Measurements from ENCODE around the gene ALDH9A1.
"Not testable (repeated sequence)": the region's sequence is repeated elsewhere in the genome, so short reads cannot be mapped to it uniquely, and the experiment has no call there.

Gene ALDH9A1

DNA sequence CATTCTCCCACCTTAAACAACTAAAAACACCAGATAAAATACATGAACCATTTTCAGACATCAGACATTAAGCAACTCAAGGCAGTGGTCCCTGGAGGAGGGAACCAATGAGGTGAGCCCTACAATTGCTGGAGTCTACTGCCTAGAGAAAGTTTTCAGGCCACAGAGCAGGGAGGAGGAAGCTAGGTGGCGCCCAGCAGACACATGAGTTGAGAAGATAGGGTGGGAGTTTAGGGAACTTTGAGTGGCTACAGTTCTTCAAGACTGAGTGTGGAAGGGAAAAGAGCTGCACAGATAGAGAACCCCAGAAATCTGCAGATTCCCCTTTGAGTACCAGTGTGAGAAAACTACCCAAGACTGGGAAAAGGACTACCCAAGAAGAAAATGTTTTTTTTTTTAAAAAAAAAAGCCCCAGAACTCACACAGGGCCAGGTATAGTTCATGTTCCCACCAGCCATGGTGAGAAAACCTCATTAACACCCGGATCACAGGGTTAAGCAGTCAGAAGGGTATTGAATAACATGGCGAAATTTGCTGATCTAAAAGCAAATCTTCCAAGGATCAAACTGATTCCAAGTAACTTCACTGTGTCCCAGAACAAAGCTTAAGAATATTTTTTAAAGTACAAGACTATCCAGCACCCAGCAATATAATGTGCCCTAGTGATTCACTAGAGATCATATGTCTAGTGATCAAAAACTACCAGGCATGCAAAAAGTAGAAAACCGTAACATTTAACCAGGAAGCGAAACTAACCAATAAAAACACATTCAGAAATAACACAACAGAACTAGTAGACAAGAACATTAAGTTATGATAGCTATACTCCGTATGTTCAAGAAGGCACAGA, 12.0 kb downstream of the ALDH9A1 start:
- no peak for DNase-seq

DNA sequence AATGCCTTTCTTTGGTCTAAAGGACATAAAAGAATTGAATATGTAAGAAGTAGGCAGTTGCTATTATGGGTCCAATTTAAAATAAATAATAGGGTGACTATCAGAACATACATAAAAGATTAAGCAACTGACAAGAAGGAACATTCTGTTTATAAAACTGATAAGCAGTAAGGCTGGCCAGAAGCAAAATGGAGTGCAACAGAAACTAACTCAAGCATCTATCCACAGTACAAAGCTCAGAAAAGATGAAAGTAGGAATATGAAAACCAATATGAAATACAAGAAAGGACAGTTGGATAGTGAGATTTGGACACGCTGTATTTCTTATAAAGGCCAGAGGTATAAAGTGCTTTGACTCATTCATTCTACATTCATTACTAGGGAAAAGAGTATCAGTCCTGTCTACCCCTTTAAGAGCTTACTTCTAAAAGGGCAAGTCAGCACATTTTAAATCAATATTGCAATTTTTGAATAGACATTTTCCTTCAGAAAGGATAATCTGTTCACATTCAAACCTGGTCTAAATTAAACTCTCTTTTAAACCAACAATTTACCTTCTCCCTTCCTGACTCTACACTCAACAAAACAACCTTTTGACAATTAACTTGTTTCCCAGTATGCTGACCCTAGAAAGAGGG, 14.4 kb downstream of the ALDH9A1 start:
- no peak for DNase-seq

DNA sequence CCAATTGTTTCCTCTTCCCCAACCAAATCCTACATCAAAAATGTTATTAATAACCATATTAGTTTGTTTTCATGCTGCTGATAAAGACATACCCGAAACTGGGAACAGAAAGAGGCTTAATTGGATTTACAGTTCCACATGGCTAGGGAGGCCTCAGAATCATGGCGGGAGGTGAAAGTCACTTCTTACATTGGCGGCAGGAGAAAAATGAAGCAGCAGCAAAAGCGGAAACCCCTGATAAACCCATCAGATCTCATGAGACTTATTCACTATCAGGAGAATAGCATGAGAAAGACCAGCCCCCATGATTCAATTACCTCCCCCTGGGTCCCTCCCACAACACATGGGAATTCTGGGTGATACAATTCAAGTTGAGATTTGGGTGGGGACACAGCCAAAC, 17.6 kb downstream of the ALDH9A1 start:
- not testable (repeated sequence) for DNase-seq

DNA sequence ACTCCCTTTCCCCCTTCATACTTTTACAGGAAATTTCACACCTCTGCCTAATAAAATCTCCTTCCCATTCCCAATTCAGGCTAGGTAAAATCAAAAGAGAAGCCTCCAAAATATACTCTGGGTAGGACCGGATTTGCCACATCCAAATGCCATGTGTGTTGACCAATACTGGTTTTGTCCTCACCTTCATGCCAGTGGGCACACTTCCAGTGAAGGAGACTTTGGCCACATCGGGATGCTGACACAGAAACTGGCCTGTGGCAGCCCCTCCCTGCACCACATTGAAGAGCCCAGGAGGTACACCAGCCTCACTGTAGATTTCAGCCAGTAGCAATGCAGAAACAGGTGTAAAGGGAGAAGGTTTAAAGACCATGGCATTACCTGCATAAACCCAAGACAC, 18.1 kb downstream of the ALDH9A1 start:
- no peak for DNase-seq

DNA sequence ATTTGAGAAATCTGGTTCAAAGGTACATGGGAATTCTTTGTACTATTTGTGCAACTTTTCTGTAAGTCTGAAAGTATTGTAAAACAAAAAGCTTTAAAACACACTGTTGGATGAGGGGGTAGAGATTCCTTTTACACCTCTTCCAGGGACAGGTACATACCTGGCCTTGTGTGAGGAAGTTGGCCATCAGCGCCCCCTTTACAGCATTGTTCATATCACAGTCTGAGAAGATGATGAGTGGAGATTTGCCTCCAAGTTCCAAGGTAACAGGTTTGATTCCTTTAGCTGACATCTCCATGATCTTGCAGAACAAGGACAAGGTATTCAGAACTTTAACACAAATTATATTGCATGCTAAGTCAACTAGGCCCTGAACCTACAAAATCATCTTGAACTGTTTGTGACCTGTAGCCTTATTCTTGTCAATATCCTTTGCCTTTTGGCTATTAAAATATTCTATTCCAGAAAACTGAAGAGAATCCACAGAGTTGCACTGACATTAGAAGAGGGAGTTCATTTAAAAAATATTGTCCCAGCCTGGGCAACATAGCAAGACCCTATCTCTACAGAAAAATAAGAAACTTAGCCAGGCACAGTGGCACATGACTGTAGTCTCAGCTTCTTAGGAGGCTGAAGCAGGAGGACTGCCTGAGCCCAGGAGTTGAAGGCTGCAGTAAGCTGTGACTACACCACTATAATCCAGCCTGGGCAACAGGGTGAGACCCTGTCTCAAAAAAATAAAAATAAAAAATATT, 18.9 kb downstream of the ALDH9A1 start:
- DNase-seq: no peak

DNA sequence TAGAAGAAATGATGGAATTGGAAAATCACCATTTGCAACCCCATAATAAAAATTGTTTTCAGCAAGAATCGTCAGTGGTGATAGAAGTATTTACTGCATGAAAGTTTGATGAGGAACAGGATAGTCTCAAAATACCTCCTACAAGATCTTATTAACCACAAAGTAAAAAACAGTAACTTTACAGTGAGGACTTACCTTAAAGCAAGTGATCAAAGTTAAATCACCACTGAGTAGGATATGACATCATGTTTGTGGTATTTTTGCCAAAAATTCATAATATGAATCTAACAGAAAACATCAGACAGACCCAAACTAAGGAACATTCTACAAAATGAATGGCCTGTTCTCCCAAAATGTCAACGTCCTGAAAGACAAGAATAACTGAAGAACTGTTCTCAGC, 19.9 kb downstream of the ALDH9A1 start:
- DNase-seq: no peak

DNA sequence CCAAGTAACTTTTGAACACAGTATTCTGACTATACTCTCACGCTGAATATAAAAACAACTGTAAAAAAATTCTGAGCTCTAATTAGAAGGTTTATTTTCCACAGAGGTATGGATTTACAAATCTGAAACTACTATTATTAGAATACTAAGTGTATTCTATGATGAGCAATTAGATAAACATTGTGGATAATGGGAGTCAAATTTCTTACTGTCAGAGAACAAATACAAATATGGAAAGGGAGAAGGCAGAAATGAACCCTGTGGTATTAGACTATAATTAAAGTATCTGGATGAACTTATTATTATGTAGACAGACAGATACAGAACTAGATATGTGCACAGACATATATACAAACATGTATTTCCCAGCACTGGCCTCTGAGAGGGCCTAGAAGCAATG, 22.6 kb downstream of the ALDH9A1 start:
- DNase-seq: no peak

DNA sequence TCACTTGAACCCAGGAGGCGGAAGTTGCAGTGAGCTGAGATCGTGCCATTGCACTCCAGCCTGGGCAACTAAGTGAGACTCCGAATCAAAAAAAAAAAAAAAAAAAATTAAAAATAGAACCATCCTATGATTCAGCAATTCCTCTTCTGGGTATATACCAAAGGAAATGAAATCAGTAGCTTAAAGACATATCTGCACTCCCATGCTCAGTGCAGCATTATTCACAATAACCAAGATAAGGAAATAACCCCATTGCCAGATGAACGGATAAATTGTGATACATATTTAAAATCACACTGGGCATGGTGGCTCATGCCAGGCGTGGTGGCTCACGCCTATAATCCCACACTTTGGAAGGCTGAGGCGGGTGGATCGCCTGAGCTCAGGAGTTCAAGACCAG, 23.8 kb downstream of the ALDH9A1 start:
- no peak for DNase-seq

DNA sequence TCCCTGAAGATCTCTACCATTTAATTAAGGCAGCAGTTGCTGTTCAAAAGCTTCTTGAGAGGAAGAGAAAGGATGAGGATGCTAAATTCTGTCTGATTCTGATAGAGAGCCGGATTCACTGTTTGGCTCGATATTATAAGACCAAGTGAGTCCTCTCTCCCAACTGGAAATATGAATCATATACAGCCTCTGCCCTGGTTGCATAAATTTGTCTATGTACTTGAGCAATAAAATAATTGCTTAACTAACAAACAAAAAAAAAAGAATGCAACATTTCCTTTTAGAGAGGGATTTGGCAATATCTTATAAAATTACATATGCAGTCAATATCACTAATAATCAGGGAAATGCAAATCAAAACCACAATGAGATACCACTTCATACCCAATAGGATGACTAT, 26.8 kb downstream of the ALDH9A1 start:
- DNase-seq: no peak

DNA sequence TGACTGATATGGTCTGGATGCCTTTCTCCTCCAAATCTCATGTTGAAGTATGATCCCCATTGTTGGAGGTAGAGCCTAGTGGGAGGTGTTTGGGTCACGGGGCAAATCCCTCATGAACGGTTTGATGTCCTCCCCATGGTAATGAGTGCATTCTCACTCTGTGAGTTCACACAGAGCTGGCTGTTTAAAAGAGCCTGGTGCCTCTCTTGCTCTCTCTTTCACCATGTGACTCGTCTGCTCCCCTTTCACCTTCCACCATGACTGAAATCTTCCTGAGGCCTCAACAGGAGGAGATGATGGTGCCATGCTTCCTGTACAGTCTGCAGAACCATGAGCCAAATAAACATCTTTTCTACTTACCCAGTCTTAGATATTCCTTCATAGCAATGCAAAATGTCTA, 30.2 kb downstream of the ALDH9A1 start:
- no peak for DNase-seq

DNA sequence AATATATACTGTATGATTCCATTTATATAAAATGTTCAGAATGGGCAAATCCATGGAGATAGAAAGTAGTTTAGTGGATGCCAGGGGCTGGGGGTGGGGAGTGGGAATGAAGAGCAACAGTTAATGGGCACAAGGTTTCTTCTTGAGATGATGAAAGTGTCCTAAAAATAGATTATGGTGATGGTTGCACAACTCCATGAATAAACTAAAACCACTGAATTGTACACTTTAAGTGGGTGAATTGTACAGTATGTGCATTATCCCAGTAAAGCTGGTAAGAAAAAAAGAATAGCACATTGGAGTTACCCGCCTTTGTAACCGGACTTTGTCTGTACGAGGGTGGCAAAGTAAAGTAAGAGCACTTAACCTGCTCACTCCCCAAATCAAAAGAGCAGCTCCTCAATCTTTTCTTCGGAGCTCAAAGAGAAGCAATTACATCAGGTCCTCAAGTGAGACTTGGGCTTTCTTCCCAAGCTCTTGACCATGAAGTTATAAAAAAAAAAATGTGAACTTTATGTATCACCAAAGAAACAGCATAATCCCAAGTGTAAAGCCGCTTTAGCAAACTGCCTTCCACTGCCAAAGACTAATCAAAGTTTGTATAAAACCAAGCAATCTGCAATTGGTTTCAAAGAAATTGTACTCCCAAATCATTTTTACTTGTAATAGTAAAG, 32.1 kb downstream of the ALDH9A1 start:
- DNase-seq: no peak

DNA sequence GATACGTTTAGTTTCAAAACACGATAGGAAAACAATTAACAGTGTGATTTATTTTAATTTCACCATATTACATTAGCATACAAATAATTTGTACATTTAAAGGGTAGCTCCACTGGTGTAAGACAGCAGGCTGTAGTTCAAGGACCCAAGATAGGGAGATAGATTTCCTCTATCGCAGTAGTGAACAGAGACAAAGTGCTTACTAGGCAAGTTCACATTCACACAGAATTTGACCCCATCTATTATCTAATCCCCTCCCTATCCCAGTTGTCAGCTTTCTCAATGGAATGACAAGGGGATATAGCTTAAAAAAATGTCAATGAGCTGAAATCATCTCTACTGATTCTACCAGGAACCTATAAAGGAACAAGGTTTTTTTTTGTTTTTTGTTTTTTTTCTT, 36.2 kb downstream of the ALDH9A1 start:
- no peak for DNase-seq

DNA sequence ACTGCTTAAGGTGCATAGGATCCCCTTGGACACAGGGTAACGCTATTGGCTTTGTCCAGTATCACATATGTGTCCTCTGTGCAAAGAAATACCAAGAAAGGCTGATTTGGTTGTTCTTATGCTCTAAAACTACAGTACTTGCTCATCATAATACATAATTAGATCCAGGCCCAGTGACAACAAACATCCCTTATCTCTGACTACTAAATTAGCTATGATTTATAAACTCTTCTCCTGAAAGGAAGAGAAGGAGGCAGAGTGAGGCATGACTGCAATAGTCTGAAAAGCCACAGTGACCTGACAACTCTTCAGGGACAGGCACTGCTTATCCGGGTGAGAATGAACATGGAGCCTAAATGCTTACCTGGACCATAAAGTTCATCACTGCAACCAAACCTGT, 36.7 kb downstream of the ALDH9A1 start:
- no peak for DNase-seq

DNA sequence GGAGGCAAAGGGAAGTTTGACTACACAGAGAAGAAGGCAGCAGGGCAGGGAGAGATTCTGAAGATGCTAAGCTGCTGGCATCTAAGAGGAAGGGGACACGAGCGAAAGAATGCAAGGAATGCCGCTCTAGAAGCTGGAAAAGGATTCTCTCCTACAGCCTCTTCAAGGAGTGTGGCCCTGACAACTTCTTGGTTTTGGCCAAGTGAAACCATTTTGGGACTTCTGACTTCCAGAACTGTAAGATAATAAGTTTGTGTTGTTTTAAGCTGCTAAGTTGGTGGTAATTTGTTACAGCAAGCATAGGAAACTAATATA, 38.8 kb downstream of the ALDH9A1 start:
- no peak for DNase-seq

DNA sequence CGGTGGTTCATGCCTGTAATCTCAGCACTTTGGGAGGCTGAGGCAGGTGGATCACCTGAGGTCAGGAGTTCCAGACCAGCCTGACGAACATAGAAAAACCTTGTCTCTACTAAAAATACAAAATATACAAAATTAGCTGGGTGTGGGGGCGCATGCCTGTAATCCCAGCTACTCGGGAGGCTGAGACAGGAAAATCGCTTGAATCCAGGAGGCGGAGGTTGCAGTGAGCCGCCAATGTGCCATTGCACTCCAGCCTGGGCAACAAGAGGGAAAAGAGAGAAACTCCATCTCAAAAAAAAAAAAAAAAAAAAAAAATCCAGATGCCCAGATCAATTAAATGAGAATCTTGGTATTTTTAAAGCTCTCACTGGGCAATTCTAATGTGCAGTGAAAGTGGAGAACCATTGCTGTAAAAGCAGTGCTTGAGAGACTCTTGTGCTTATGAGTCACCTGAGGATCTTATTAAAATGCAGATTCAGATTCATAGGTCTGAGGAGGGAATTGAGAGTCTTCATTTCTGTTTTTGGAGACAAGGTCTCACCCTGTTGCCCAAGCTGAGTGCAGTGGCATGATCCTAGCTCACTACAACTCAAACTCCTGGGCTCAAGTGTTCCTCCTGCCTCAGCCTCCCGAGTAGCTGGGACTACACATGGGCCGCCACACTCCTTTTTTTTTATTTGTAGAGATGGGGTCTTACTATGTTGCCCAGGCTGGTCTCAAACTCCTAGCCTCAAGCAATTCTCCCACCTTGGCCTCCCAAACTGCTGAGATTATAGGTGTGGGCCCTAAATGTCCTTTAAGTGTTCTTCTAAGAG, 39.4 kb downstream of the ALDH9A1 start:
- DNase-seq: not testable (repeated sequence)

DNA sequence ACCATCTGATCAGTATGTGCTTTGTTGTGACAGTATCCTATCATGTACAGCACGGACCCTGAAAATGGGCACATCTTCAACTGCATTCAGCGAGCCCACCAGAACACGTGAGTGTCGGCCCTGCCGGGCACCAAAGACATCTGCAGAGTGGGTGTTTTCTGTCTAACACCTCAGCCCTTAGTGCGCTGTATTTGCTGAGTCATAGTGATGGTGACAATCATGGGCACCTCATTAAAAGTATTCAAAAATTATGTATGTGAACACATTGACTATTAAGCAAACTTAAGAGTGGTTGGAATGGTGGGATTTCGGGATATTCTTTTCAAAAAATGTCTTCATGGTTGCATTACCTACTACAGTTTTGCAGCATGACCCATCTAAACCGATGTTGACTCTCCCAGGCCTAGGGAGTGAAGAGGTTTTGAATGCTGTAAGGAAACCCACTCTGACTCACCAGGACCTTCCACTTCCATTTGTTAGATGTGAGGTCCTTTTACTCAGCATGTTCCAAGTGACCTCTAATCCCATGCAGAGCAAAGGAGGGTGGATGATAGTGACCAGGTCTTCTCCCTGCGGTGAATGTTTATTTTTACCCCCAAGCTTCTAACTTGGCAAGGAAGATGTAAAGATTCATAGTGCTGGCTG, 47.3 kb downstream of the ALDH9A1 start:
- DNase-seq: no peak

DNA sequence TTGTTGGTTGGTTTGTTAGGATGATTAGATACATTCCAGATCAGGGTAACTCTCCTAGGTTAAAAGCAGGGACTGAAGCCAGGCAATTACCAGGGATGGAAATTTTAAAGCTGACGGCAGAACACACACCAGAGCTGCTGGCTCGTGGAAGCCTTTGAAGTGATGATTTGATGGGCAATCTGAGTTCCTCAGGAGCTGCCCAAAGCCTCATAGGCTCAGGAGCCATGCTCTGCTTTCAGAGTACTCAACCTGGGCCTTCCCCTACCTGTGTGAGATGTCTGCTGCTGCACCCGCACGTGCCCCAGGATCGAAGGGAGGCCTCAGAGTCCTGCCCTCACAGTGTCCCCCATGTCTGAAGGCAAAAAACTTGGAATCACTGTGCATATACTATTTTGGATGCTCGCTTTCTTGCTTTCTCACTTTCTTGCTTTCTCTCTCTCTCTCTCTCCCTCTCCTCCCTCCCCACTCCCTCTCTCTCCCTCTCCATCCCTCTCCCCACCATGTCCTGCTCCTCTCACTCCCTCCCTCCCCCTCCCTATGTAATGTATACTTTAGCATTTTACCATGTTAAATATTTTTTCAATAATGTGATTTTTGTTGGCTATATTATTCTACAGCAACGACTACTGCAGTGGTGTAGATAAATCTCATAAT, 49.3 kb downstream of the ALDH9A1 start:
- no peak for DNase-seq

DNA sequence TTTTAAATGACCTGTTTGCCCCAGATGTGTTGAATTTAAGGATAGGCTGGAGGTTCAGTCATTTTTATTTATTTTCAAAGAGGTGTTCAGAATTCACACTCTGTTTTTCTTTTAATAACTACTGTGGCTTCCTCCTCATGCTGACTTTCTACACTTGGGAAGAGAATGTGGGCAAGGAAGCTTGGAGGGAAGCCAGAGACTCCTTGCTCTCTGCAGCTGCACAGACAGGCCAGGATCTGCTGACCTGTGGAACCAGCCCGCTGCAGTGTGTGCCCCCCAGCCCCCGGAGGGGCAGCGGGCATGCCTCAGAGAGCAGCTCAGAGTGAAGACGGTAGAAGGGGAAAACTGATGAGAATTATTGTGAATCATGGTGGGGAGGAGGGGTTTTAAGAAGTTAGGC, 50.4 kb downstream of the ALDH9A1 start:
- no peak for DNase-seq

DNA sequence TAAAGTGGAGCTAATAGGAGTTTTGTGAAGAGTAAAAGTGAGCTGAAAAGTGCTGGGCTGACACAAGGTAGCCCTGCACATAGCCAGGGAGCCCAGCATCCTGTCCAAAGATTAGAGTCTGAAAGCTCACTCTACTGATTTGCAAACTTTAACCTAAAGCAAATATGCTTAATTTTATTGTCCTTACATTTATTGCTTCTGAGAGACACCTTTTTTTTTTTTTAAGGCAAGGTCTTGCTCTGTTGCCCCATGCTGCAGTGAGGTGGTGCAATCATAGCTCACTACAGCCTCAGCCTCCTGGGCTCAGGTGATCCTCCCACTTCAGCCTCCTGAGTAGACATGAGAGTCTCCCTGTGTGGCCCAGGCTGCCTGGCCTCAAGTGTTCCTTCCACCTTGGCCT, 50.8 kb downstream of the ALDH9A1 start:
- no peak for DNase-seq

DNA sequence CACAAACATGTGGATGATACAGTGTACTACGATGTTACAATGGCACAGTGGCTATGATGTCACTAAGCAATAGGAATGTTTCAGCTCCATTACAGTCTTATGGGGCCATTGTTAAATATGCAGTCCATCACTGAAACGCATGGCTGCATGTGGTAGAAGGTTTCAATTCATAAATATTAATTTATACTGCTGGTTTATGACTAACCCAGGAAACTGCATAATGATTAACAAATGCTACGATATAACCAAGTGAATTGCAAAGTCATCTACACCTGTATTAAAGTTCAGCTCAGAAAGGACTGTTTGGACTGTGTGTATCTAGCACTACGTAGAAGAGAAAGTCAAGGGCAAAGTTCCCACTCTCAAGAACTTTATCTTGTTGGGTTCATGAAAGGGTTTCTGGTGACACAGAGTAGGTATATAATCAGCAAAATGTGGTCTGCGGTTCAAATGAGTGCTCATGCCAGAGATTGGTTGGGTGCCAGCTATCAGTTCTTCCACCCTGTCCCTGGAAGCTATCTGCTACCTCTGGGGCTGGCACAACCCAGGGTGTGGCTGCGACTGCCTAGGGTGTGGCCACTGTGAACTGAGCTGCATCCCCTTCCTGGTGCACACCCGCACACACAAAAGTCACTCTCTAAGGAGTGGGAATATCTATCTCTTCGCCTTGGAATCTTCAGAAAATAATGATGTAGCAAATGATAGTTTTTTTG, 52.6 kb downstream of the ALDH9A1 start:
- no peak for DNase-seq

All from NCI-H1417 treated with DMSO at 0.1 percent for 48 hours (cell line).